K562 (cell line): Measurements from ENCODE around the gene RNF175. TPM values are rescaled to one million over a fixed set of nuclear protein-coding genes. Genes with fewer than 3 reads are reported as not detected.

Source experiments
- ATAC-seq: fragments of 200-7000 bp; cut with Tn5 transposase; 3 replicates; pipeline ENCODE4 v1.9.1; 2020; ENCODE audit warnings: moderate library complexity
- BruUV-seq: library from RNA; stranded (reverse); fragments of 400-500 nt; replicated peaks from 2 replicates; lab custom pipeline; 2021; lab: Mats Ljungman, UMichigan
- CTCF ChIA-PET: fragments of 300-600 bp; formaldehyde crosslinking; extraction: SDS; loops from one replicate; lab custom pipeline; 2021; ENCODE audit warnings: low intra/inter-chr PET ratio; lab: Yijun Ruan, JAX
- POLR2A ChIA-PET: fragments of 300-600, 350-650 bp; sonication (Branson Sonifier 250); formaldehyde crosslinking; extraction: SDS; loops from one replicate; lab custom pipeline; 2021; ENCODE audit warnings: antibody characterized with exemption, inconsistent platforms; lab: Yijun Ruan, JAX
- DNase-seq, 4 experiments: peaks; one replicate each; pipeline versions ENCODE4 v3.0.0 to v3.0.0-alpha.2; 2011 to 2018; ENCODE audit warnings: low spot score in 3 of 4, mixed read lengths in 3 of 4; ENCODE audit errors: extremely low read depth in 1 of 4
- FAIRE-seq: peaks from 2 replicates; lab custom pipeline; 2011; peaks lifted over from hg19 to GRCh38; lab: Jason Lieb, UNC
- H2AFZ ChIP-seq: 2 replicates; pipeline ENCODE4 v1.6.0; 2011; ENCODE audit warnings: low read depth, low read length, control low read depth, inconsistent platforms
- H3K27ac ChIP-seq: fragments of 200-600 bp; 3 replicates; pipeline ENCODE4 v1.8.0; 2011; ENCODE audit warnings: low read depth, mild to moderate bottlenecking, control low read depth, inconsistent platforms, low read length, moderate library complexity, mixed read lengths; ENCODE audit errors: extremely low read depth
- H3K27me3 ChIP-seq, 2 experiments: fragments of 300-600 bp in 1 of 2; 2 replicates in 1 of 2; 3 replicates in 1 of 2; pipeline versions ENCODE4 v1.6.0 to v1.8.0; 2011; ENCODE audit warnings: inconsistent platforms in 2 of 2, low read length in 2 of 2, mild to moderate bottlenecking in 1 of 2, mixed read lengths in 1 of 2, moderate library complexity in 1 of 2; ENCODE audit not compliant: control insufficient read depth in 2 of 2, insufficient read depth in 2 of 2
- H3K36me3 ChIP-seq: fragments of 300-600 bp; 3 replicates; pipeline ENCODE4 v1.8.0; 2011; ENCODE audit warnings: mild to moderate bottlenecking, low read length, inconsistent platforms; ENCODE audit not compliant: control insufficient read depth, insufficient read depth
- H3K4me1 ChIP-seq, 2 experiments: fragments of 200-600 bp in 1 of 2; replicated peaks in 1 of 2; 2 replicates in 1 of 2; 3 replicates in 1 of 2; pipeline versions ENCODE4 v1.5.1 to v1.8.0; 2011; ENCODE audit warnings: inconsistent platforms in 2 of 2, low read length in 2 of 2, mild to moderate bottlenecking in 1 of 2, mixed read lengths in 1 of 2, moderate library complexity in 1 of 2; ENCODE audit not compliant: control insufficient read depth in 2 of 2, insufficient read depth in 2 of 2
- H3K4me2 ChIP-seq: 2 replicates; pipeline ENCODE4 v1.6.1; 2011; ENCODE audit warnings: low read length, control low read depth, inconsistent platforms, mixed read lengths; ENCODE audit not compliant: insufficient read depth
- H3K4me3 ChIP-seq: fragments of 200-600 bp; sonication (generic), shearing (Covaris generic); 2 replicates; pipeline ENCODE4 v1.5.1; 2016; ENCODE audit warnings: control low read depth, inconsistent platforms
- H3K79me2 ChIP-seq: fragments of 200-600 bp; 3 replicates; pipeline ENCODE4 v1.8.0; 2011; ENCODE audit warnings: low read length, inconsistent platforms; ENCODE audit not compliant: control insufficient read depth, insufficient read depth
- H3K9ac ChIP-seq, 2 experiments: 2 replicates each; pipeline versions ENCODE4 v1.6.0 to v1.6.1; 2011; ENCODE audit warnings: low read depth in 2 of 2, low read length in 2 of 2, control low read depth in 1 of 2, inconsistent platforms in 1 of 2, mild to moderate bottlenecking in 1 of 2, mixed read lengths in 1 of 2; ENCODE audit not compliant: insufficient read depth in 1 of 2
- H3K9me1 ChIP-seq: one replicate; pipeline ENCODE4 v1.6.0; 2011; ENCODE audit warnings: inconsistent platforms, mild to moderate bottlenecking, low read length, moderate library complexity; ENCODE audit not compliant: control insufficient read depth, insufficient read depth
- H3K9me3 ChIP-seq: replicated peaks from 2 replicates; pipeline ENCODE4 v1.5.1; 2011; ENCODE audit warnings: low read depth, low read length, inconsistent platforms; ENCODE audit not compliant: control insufficient read depth, insufficient read depth
- H4K20me1 ChIP-seq: replicated peaks from 2 replicates; pipeline ENCODE4 v1.6.1; 2011; ENCODE audit warnings: low read length, inconsistent platforms, mixed read lengths; ENCODE audit not compliant: control insufficient read depth, insufficient read depth
- CBFB ChIP-seq: sonication (generic); formaldehyde crosslinking; IDR thresholded peaks from 2 replicates; pipeline ENCODE4 v1.4.0; 2020; ENCODE audit warnings: mild to moderate bottlenecking, missing genetic modification reagents
- E2F1 ChIP-seq: sonication (generic); formaldehyde crosslinking; IDR thresholded peaks from 2 replicates; pipeline ENCODE4 v1.8.1; 2023; ENCODE audit warnings: mild to moderate bottlenecking, missing genetic modification reagents, moderate library complexity
- EHMT2 ChIP-seq: fragments of 450-650 bp; IDR thresholded peaks from 2 replicates; pipeline ENCODE4 v1.6.1; 2018; ENCODE audit warnings: antibody characterized with exemption
- ESRRB ChIP-seq: fragments of 250-450 bp; sonication (Bioruptor Pico); IDR thresholded peaks from 2 replicates; pipeline ENCODE4 v1.5.0; 2020; ENCODE audit warnings: mild to moderate bottlenecking, moderate library complexity, borderline replicate concordance
- KDM5B ChIP-seq: fragments of 200-600 bp; sonication (generic); IDR thresholded peaks from 2 replicates; pipeline ENCODE4 v1.6.1; 2012; ENCODE audit warnings: low read depth, mild to moderate bottlenecking, moderate library complexity, low read length, control low read depth, inconsistent platforms; ENCODE audit not compliant: insufficient replicate concordance
- PHF21A ChIP-seq: fragments of 450-650 bp; IDR thresholded peaks from 2 replicates; pipeline ENCODE4 v1.6.1; 2017; ENCODE audit warnings: low read depth, borderline replicate concordance
- SREBF1 ChIP-seq: fragments of 150-350 bp; IDR thresholded peaks from 2 replicates; pipeline ENCODE4 v1.6.1; 2014; ENCODE audit warnings: antibody characterized with exemption, low read depth, low read length, borderline replicate concordance
- TCF7 ChIP-seq: sonication (generic); IDR thresholded peaks from 2 replicates; pipeline ENCODE4 v1.6.1; 2016; ENCODE audit warnings: antibody characterized with exemption, borderline replicate concordance
- TFAM ChIP-seq: fragments of 250-450 bp; sonication (Bioruptor Pico); conservative IDR thresholded peaks from 2 replicates; pipeline ENCODE4 v1.5.0; 2021; ENCODE audit warnings: mild to moderate bottlenecking, moderate library complexity
- XRCC5 ChIP-seq: fragments of 200-400 bp; formaldehyde crosslinking; IDR thresholded peaks from 2 replicates; pipeline ENCODE4 v1.6.1; 2017; ENCODE audit warnings: low read depth, mild to moderate bottlenecking, low read length
- ZBTB9 ChIP-seq: fragments of 450-650 bp; formaldehyde crosslinking; IDR thresholded peaks from 2 replicates; pipeline ENCODE4 v1.4.0; 2020; ENCODE audit warnings: mild to moderate bottlenecking, moderate library complexity
- ZNF146 ChIP-seq: IDR thresholded peaks from one replicate; pipeline ENCODE4 v1.6.1; 2018; ENCODE audit warnings: missing compliant biosample characterization; ENCODE audit not compliant: unreplicated experiment
- ZNF354B ChIP-seq: fragments of 250-450 bp; sonication (Bioruptor Pico); IDR thresholded peaks from 2 replicates; pipeline ENCODE4 v1.4.0; 2020
- ZNF431 ChIP-seq: sonication (generic); formaldehyde crosslinking; IDR thresholded peaks from 2 replicates; pipeline ENCODE4 v1.8.0; 2022; ENCODE audit warnings: mild to moderate bottlenecking, missing genetic modification reagents
- WGBS: fragments of 100-300 bp; shearing (Covaris generic); methylation state at CpG from one replicate; pipeline ENCODE4 v1.1.6; 2016; ENCODE audit warnings: low coverage, mixed read lengths; ENCODE audit not compliant: insufficient coverage; ENCODE audit errors: missing lambda C conversion rate; 5-methylcytosine and 5-hydroxymethylcytosine counted together
- in situ Hi-C: fragments of 300-500 bp; cut with MboI; formaldehyde crosslinking; loops from 4 replicates; pipeline ENCODE4 v1.15.0; 2018; ENCODE audit warnings: inconsistent platforms, mixed read lengths
- intact Hi-C: fragments of 100-400 bp; cut with micrococcal nuclease; formaldehyde crosslinking; loops from 2 replicates; pipeline ENCODE4 v1.14.2; 2022
- polyA plus RNA-seq, 8 experiments: library from polyadenylated mRNA; depleted of rRNA in 4 of 8; stranded (reverse) in 5 of 8; unstranded in 3 of 8; fragments of >200 nt; fragmentation: Nextera tagmentation in 2 of 8; fragmentation: Illumina TruSeq in 1 of 8; extraction: Ambion mirVana in 2 of 8; extraction: Trizol in 1 of 8; gene quantifications; 2 replicates each; pipeline versions ENCODE4 v1.2.1 to v1.2.3, GENCODE V29; 2011 to 2014; ENCODE audit warnings: inconsistent platforms in 1 of 8, missing spikeins in 1 of 8
- total RNA-seq, 7 experiments: library from RNA; depleted of rRNA in 6 of 7; stranded (reverse); fragments of >200 nt in 6 of 7; fragmentation: Illumina TruSeq in 2 of 7; extraction: Trizol in 2 of 7; gene quantifications; 2 replicates each; pipeline versions ENCODE4 v1.2.1 to v1.2.3, GENCODE V29; 2011 to 2021; ENCODE audit warnings: low replicate concordance in 1 of 7
- TF ChIP-seq, protein P1 (sequence below): fragments of 450-650 bp; IDR thresholded peaks from 2 replicates; pipeline ENCODE4 v1.6.1; 2016; ENCODE audit warnings: borderline replicate concordance

Gene RNF175
- total and polyA plus RNA-seq, 9 of the 15 experiments (the other 6 are each of a cell fraction or from before 2014, with no cell fraction given): not detected

DNA sequence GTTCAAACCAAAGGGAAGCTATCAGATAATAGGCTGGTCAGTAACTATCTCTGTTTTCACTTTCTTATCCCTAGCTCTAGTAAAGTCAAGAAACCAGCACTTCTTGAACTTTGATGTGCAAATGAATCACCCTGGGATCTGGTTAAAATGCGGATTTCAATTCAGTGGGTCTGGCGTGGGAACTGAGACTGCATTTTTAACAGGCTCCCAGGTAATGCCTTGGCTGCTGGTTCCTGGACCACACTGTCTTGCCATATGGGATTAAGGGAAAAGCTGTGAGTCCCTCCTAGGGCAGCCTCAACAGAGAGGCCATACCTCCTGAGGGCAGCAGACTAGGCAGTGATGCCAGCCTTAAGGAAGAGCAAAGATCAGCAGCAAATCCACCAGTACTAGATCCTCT, 1.7 kb downstream of the RNF175 start:
- FAIRE-seq (no peak), DNase-seq (no peak), ATAC-seq (no peak)
- POLR2A ChIA-PET: interaction anchor here (0.6 to 0.9 kb wide), 3 partner anchors 8 to 9 kb away, joined by 3 read pairs; no protein-coding TSS in a partner anchor
- Histone ChIP-seq H2AFZ (no peak overlapping the region), H3K4me2 (no peak overlapping the region), H3K79me2 (no peaks in the 10 kb centered on the region), H3K9me3 (no peaks in the 10 kb centered on the region), H3K27me3 (peaks cover 21 to 47% of the 10 kb centered on the region in 2 experiments), H3K4me3 (no peak overlapping the region), H3K27ac (no peak overlapping the region), H3K9me1 (no peaks in the 10 kb centered on the region), H3K4me1 (peaks cover 0 to 10% of the 10 kb centered on the region in 2 experiments; a peak in 2 of 5 replicates), H3K9ac (no peak overlapping the region), H4K20me1 (no peaks in the 10 kb centered on the region), H3K36me3 (no peaks in the 10 kb centered on the region)
- 0% methylated on average over 2 of the region's 2 CpGs for WGBS
- no TSS peak for BruUV-seq
- intact Hi-C loops: loop anchor here (10.0 kb wide), 1 partner anchor 323 kb away; no protein-coding TSS in a partner anchor
- TF ChIP-seq, protein P1, sequence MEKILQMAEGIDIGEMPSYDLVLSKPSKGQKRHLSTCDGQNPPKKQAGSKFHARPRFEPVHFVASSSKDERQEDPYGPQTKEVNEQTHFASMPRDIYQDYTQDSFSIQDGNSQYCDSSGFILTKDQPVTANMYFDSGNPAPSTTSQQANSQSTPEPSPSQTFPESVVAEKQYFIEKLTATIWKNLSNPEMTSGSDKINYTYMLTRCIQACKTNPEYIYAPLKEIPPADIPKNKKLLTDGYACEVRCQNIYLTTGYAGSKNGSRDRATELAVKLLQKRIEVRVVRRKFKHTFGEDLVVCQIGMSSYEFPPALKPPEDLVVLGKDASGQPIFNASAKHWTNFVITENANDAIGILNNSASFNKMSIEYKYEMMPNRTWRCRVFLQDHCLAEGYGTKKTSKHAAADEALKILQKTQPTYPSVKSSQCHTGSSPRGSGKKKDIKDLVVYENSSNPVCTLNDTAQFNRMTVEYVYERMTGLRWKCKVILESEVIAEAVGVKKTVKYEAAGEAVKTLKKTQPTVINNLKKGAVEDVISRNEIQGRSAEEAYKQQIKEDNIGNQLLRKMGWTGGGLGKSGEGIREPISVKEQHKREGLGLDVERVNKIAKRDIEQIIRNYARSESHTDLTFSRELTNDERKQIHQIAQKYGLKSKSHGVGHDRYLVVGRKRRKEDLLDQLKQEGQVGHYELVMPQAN: no peak
- TF ChIP-seq TFAM (CRISPR knock-in tag): no peak
- no peak for TF ChIP-seq ZBTB9 (CRISPR knock-in tag)
- TF ChIP-seq ZNF431: no peak
- no peak for TF ChIP-seq XRCC5
- TF ChIP-seq EHMT2: no peak
- no peak for TF ChIP-seq KDM5B
- TF ChIP-seq ZNF146 (CRISPR knock-in tag): no peak
- no peak for TF ChIP-seq PHF21A
- no peak for TF ChIP-seq E2F1 (CRISPR knock-in tag)
- TF ChIP-seq CBFB: no peak
- TF ChIP-seq ESRRB (CRISPR knock-in tag): no peak
- TF ChIP-seq SREBF1: no peak
- no peak for TF ChIP-seq ZNF354B (CRISPR knock-in tag)
- TF ChIP-seq TCF7: no peak
- CTCF ChIA-PET: no interaction called here
- in situ Hi-C loops: no loop called here
